Effector CD8-positive, alpha-beta T cell (primary cell): ENCODE data around the gene ARHGAP26.

Experiments
- DNase-seq: peaks from one replicate; lab custom pipeline; 2025; lab: John Stamatoyannopoulos, UW

Gene ARHGAP26

DNA sequence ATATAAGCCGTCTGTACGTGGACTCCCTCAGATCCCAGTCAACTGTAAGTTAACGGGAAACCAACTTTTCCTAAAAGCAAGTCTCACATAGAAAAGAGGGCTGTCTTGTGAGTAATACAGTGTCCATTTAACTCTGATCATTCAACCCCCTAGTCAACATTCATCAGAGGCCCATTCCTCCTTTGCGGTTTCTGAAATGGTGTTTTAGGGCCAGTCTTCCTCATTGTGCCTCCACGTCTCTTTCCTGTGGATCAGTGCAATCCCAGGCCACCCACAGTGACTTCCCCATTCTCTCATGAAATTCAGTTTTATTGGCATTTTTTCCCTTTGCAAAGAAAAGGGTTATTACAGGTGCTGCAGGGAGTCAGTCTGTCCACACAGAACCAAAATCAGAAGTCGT lies 371.5 kb downstream of the ARHGAP26 start:
- no peak for DNase-seq

GRCh38 chr5:143142596-143143435 lies 372.6 kb downstream of the ARHGAP26 start:
- DNase-seq: no peak

- no peak for DNase-seq
Measured at GRCh38 chr5:143143973-143144372, 373.8 kb downstream of the ARHGAP26 start.

GRCh38 chr5:143145243-143146160 lies 375.3 kb downstream of the ARHGAP26 start:
- no peak for DNase-seq

DNA sequence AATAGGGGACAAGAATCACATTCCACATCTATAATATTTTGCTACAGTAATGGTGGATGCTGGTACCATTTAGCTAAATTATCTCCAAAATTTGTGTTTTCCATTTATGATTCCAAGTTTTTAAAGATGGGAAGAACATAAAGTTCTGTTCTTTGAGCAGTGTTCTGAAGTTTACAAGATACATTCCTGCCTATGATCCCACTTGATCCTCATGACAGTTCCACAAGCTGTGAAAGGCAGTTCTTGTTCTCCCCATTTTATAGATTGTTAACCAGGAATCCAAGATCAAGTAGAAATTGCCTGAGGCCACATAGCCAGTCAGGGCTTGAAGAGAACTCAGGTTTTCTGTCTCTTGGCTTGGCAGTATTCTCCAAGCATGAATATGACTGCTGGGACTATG lies 376.0 kb downstream of the ARHGAP26 start:
- no peak for DNase-seq

GRCh38 chr5:143147383-143147782 lies 377.2 kb downstream of the ARHGAP26 start:
- DNase-seq: no peak

DNA sequence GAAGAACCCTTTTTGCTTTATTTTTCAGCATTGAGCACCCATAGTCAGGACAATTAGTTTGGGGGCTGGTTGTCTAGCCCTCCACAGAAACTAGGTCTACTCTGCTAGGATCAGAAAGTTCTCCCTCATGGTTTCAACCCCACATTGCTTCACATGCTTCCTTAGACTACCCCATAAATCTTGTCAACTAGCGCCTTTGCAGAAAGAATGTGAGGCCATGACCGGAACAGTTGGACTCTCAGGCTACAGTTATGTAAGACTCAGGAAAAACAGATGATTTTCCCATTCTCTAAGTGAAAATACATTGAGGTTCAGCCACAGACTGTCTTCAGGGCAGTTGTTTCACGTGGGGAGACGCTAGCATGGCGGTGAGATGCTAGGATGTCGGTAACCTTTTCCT lies 377.7 kb downstream of the ARHGAP26 start:
- DNase-seq: no peak

- no peak for DNase-seq
Measured at GRCh38 chr5:143148771-143149170, 378.6 kb downstream of the ARHGAP26 start.

GRCh38 chr5:143149759-143150158 lies 379.6 kb downstream of the ARHGAP26 start:
- DNase-seq: no peak

- DNase-seq: no peak
Measured at GRCh38 chr5:143151056-143151700, 381.0 kb downstream of the ARHGAP26 start.

DNA sequence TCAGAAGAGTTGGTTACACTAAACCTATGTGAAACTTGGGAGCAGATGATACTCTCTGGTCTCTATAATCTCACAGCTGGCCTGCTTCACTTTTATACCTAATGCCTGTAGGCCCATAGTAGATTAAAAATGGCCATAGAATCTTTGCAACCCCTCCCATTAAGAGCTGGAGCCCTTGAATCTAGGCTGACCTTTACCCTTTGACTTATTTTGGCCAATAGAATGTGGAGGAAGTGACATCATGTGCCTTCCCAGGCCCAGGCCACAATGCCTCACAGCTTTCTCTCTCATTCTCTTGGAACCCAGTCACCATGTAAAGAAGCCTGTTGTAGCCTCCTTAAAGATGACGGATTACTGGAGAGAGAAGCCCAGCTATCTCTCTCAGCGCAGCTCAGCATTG lies 382.3 kb downstream of the ARHGAP26 start:
- DNase-seq: no peak

GRCh38 chr5:143153332-143154119 lies 383.3 kb downstream of the ARHGAP26 start:
- no peak for DNase-seq

DNA sequence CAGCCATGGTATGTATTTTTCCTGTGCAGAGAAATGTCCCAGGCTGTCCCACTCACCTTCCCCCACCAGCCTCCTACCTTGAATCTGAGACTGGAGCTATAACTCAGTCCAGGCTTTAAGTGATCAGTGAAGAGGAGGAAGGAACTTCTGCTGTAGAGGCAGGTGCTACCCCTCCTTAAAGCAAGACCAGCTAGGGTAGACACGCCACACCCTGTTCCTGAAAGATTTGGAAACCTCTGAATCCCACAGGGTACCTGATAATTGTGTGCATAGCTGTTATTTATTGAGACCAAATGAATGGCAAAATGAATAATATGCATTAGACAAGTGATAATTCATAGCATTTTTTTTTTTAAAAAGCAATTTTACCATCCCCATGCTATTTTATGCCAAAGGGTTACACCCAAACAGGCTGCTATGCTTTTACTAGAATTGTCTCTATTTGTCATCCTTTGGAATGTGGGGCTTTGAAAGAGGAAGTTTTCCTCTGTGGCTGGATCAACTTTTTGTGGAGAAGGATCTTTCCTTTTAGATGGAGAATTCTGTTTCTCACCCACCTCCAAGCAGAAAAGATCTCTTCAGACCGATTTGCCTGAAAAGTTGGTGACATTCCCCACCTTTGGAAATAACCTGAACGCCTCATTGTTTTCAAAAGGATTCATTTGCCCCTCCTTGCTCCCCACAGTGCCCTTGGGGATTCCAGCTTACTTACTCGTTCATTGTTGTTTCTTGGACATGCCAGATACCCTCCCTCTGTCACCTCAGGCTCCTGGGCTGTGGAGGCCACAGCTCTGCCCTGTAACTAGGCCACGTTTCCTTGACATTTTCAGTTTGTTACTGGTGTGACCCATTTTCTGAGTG lies 384.6 kb downstream of the ARHGAP26 start:
- no peak for DNase-seq

- DNase-seq: no peak
Measured at GRCh38 chr5:143155455-143155854, 385.3 kb downstream of the ARHGAP26 start.

DNA sequence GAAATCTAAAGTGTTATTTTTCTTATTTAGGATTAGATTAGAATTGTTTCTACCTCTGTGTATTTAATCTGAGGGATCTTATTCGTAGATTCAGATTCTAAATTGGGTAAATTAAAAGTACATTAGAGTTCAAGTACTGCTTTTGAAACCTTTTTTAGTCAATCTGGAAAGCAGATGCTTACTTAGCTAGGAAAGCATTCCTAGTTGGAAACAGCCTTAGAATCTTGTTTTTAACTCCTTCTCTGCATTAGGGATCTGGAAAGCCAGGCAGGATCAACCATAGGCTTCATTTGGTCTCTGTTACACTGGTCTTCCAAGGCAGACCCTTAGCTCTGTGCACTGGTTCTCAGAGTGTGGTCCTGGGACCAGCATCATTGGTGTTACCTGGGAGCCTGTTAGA lies 385.9 kb downstream of the ARHGAP26 start:
- no peak for DNase-seq

- DNase-seq: no peak
Measured at GRCh38 chr5:143156572-143156971, 386.4 kb downstream of the ARHGAP26 start.

DNA sequence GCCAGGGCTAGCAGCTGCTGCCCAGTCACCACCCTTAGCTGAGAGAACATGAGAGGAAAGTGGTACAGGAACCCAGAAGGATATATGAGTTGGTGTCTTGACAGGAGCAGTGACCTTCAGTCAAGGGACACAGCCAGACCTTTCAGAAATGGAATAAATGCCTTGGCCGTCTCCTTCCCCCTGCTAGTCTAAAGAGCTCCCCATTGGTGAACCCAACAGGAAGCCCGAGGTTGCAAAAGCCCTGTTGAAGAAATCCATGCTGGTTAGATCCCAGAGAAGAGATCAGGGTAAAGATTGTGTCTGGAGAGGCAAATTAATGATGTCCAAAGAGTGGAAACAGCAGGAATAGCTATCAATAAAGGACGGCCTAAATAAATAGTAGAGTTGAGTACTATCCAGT lies 388.9 kb downstream of the ARHGAP26 start:
- DNase-seq: no peak

GRCh38 chr5:143161885-143162540 lies 391.8 kb downstream of the ARHGAP26 start:
- no peak for DNase-seq

DNA sequence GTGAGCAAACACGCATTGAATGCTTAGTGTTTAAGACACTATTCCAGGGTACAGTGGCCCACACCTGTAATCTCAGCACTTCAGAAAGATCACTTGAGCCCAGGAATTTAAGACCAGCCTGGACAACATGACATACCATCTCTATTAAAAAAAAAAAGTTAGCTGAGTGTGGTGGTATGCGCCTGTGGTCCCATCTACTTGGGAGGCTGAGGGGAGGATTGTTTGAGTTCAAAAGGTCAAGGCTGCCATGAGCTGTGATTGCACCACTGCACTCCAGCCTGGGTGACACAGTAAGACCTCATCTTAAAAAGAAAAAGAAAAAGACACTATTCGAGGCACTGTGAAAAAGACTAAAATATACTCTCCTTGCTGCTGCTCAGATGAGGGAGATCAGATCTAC lies 392.6 kb downstream of the ARHGAP26 start:
- DNase-seq: no peak

GRCh38 chr5:143164557-143164956 lies 394.4 kb downstream of the ARHGAP26 start:
- no peak for DNase-seq
